ENCODE measurements around the gene DNASE1.

DNA sequence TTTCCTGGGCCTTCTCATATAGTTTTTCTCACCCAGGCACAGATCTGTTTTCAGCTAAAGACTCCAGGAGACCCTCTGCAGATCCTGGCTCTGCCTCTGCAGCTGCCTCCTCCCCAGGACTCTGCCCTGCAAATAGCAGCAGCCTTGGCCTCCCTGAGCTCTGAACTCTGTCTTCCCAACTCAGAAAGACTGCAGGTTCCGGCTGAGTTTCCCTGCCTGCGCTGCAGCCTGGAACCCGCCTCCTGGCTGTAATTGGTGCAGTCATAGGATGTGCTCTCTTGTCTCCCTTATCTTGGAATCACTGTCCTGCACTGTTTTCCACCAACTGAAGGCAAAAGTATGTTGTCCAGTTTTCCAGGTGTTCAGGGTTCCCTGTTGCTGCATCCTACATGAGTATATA, 14.3 kb upstream of the DNASE1 start:
- TF ChIP-seq, protein P1, sequence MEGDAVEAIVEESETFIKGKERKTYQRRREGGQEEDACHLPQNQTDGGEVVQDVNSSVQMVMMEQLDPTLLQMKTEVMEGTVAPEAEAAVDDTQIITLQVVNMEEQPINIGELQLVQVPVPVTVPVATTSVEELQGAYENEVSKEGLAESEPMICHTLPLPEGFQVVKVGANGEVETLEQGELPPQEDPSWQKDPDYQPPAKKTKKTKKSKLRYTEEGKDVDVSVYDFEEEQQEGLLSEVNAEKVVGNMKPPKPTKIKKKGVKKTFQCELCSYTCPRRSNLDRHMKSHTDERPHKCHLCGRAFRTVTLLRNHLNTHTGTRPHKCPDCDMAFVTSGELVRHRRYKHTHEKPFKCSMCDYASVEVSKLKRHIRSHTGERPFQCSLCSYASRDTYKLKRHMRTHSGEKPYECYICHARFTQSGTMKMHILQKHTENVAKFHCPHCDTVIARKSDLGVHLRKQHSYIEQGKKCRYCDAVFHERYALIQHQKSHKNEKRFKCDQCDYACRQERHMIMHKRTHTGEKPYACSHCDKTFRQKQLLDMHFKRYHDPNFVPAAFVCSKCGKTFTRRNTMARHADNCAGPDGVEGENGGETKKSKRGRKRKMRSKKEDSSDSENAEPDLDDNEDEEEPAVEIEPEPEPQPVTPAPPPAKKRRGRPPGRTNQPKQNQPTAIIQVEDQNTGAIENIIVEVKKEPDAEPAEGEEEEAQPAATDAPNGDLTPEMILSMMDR (IDR thresholded peaks at IDR 0.05) = no peak
- TF ChIP-seq EZH2 (IDR thresholded peaks at IDR 0.05) (no peak), EZH2phosphoT487 (IDR thresholded peaks at IDR 0.05) (no peak)

Data from neural progenitor cell (in vitro differentiated cells).